Measurements from ENCODE around the gene PLXNA1. TPM values are rescaled to one million over a fixed set of nuclear protein-coding genes. Genes with fewer than 3 reads are reported as not detected.

The PLXNA1 gene
- total and polyA plus RNA-seq, 10 of the 15 experiments (the other 5 are each of a cell fraction or from before 2014, with no cell fraction given), result 0.03 to 16.4 (median 2.5) TPM

GRCh38 chr3:126955004-126955790 is 27.7 kb upstream of the PLXNA1 start:
- CTCF ChIA-PET, result interaction anchor here (1.1 kb wide), 1 partner anchor 42 kb away, joined by 3 read pairs; no protein-coding TSS in a partner anchor
- Histone ChIP-seq H4K20me1 (ENCODE audit: control insufficient read depth, insufficient read depth) (no peaks in the 10 kb centered on the region), H3K9ac (ENCODE audit: control insufficient read depth, insufficient read depth, low read length) (no peak overlapping the region), H3K79me2 (ENCODE audit: control insufficient read depth, insufficient read depth, low read length) (no peaks in the 10 kb centered on the region), H3K27me3 (replicated peaks in 1 of 2; ENCODE audit: control insufficient read depth in 2 of 2, insufficient read depth in 2 of 2, low read length in 1 of 2) (no peaks in the 10 kb centered on the region), H3K9me3 (replicated peaks; ENCODE audit: control insufficient read depth, insufficient read depth, low read length) (no peaks in the 10 kb centered on the region), H2AFZ (ENCODE audit: control insufficient read depth, low read depth, low read length) (no peak overlapping the region), H3K27ac (ENCODE audit: control insufficient read depth, insufficient read depth) (peak overlapping the region; percentile 1; the same call in 1 of the 2 replicates), H3K4me3 (no peak overlapping the region), H3K4me1 (ENCODE audit: control insufficient read depth, insufficient read depth, low read length) (peaks cover 18% of the 10 kb centered on the region), H3K36me3 (ENCODE audit: control insufficient read depth in 2 of 2, insufficient read depth in 2 of 2, low read length in 1 of 2) (no peaks in the 10 kb centered on the region), H3K4me2 (ENCODE audit: control insufficient read depth, insufficient read depth) (peak overlapping the region; percentile 33; the same call in 1 of the 2 replicates)
- intact Hi-C loops (cut with micrococcal nuclease; ENCODE audit: unreplicated experiment) (no loop called here), in situ Hi-C loops (cut with MboI) (no loop called here)
- RAD21 ChIA-PET (ENCODE audit: unreplicated experiment), result interaction anchor here (1.5 kb wide), 1 partner anchor 26 kb away, joined by 4 read pairs; no protein-coding TSS in a partner anchor
- DNase-seq (ENCODE audit: low read depth, low spot score), result peak; percentile 20
- POLR2A ChIA-PET, result interaction anchor here (0.5 to 1.3 kb wide), 3 partner anchors 14 to 42 kb away, joined by 3 to 4 read pairs (median 4); no protein-coding TSS in a partner anchor
- FAIRE-seq, result peak; percentile 72
- BruUV-seq (replicated peaks), result no TSS peak
- WGBS (ENCODE audit: insufficient coverage, insufficient replicate concordance, low lambda C conversion rate, missing lambda C conversion rate), result 21% methylated on average over 15 of the region's 15 CpGs
- SMC1A ChIA-PET (ENCODE audit: uncharacterized antibody, unreplicated experiment), result interaction anchor here (1.8 kb wide), 1 partner anchor 44 kb away, joined by 6 read pairs; no protein-coding TSS in a partner anchor
- TF ChIP-seq SP1 (IDR thresholded peaks at IDR 0.05; ENCODE audit: low read depth, low read length), result peak; percentile 4
- TF ChIP-seq SMAD1 (IDR thresholded peaks at IDR 0.05; ENCODE audit: low read depth, partially characterized antibody), result no peak
- TF ChIP-seq TCF3 (IDR thresholded peaks at IDR 0.05; ENCODE audit: borderline replicate concordance, insufficient read depth, low read depth, low read length), result peak; percentile 93
- TF ChIP-seq SKIL (IDR thresholded peaks at IDR 0.05; ENCODE audit: low read depth, poor library complexity, severe bottlenecking), result no peak
- TF ChIP-seq TCF12 (IDR thresholded peaks at IDR 0.05; ENCODE audit: low read depth, low read length), result peak; percentile 95
- peak; percentile 60 for ATAC-seq
